GDM1 (cell line): ENCODE data around the gene CCDC182.

ENCODE experiments used
- DNase-seq: peaks from one replicate; lab custom pipeline; 2025; lab: John Stamatoyannopoulos, UW

The CCDC182 gene

GRCh38 chr17:57757735-57758134 is 12.6 kb upstream of the CCDC182 start:
- no peak for DNase-seq

DNA sequence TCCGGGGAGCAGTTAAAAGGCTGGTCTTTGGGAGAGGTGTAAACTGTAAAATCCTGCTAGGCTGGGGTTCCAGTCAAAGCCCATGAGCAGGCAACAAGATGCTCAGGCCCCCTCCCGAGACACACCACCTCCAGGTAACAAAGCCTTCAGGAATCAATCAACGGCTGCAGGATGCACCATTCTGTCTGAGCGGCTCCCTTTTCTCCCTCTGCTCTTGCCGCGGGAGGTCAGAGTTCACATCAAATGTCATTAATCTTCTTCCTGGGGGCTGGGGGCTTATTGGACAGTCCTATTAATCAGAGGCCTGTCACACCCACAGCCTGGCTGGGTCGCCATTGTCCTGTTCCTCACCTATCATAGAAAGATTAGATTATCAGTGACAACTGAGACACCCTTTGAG is 11.9 kb upstream of the CCDC182 start:
- no peak for DNase-seq

DNA sequence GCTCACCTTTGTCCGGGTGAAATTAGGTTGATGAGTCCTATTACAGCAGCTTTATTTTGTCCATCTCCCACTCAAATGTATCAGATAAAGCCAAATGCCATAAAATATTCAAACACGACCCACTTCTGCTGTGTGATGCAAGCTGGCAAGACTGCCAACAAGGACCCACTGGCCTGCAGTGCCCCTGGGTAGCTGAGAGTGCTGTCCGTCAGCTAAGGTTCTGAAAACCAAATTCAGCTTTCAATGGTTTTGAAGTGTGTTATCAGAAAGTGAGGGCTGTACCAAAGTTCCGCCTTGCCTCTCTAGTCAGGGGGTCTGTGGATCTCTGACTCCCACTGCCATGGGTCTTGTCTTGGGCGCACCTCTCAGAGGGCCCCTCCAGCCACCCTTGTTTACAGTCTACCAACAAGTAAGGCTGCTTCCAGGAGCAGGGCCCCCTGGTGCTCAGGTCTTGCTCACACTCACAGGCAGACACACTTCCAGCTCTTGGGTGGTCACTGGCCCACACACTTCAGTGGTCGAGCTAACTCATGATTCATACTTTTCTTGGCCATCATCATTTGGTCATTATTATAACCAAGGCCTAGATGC is 10.5 kb upstream of the CCDC182 start:
- no peak for DNase-seq

DNA sequence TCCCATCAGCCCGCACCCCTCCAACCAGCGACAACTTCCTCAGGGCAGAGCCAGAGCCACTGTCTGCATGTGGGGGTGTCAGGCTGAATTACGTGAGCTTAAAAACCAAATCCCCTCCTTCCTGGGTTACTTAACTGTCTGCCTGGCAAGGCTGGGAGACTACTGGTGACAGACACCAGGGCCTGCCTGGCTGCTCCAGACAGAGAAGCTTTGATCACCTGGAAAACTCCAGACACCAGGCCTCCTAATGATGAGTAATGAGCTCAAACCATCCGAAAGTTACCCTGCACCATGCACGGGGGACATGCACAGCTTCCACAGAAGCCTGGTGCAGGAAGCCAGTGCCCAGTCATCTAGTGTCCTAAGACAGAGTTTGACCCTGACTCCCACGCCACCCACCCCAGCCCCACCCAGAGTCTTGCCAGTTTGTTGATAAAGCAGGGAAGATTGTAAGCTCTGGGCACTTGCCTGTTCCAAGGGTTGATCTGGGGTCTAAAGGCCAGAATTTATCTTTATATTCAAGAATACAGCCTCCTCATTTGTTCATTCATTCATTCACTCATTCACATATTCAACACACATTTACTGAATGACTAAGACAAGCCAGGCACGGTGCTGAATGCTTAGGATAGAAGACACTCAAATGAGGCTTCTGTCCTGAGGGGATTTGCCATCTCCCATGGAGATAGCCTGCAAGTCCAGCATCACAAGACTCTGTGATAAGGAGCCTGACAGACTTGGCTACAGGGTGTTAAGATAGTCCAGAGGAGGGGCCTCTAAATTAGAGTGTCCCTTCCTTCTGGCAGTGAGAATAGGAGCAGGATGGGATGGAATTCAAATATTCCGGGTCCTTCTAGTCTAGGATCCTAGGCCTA is 7.2 kb upstream of the CCDC182 start:
- no peak for DNase-seq

GRCh38 chr17:57751348-57751971 is 6.4 kb upstream of the CCDC182 start:
- no peak for DNase-seq

DNA sequence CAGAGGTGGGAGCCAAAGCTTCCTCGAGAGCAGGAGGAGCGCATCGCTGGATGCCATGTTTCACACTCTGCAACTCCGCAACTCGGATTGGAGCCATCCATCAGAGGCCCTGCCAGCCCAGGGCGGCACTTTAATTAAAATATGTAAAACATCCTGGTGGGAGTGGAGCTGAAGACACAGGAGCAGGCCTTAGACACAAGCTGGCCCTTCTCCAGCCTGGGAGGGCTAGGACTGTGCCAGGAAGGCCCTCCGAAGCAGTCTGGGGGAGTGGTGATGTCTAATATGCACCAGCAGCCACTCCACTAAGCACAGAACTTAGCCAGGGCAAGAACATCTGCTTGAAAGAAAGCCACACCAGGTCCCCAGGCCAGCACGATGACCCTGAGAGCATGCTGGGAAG is 5.8 kb upstream of the CCDC182 start:
- no peak for DNase-seq

DNA sequence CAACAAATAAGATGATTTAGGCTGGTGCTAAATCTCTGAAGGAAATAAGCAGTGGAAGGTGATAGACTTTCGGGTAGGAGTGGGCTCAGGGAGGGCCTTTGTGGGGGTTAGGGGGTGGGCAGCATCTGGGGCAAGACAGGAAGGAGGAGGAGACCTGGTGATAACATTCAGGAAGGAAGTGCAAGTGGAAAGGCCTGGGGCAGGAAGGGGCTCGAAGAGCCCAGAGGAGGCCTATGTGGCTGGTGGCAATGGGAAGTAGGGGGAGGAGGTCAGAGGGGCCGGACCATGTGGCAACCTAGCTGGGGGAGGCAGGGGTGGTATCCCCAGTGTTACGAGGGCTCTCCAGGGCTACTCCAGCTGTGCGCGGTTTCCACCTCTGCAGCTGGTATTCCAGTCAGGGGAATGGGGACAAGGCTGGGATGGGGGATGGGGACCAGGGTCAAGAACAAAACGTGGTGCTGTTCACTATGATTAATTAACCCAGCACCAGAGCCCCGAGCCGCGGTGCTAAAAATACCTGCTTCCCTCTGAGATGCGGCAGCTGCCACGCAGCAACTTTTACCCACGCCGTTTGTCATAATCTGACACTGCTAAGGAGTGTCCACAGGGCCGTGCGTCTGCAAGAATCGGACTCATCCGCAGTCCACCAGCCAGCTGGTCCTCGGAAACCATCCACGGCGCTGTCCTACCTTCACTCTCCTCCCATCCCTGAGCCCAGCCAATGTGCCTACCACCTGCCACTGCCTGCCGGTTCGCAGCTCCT is 5.2 kb upstream of the CCDC182 start:
- DNase-seq, result peak; percentile 69

GRCh38 chr17:57749701-57750100 is 4.6 kb upstream of the CCDC182 start:
- no peak for DNase-seq

DNA sequence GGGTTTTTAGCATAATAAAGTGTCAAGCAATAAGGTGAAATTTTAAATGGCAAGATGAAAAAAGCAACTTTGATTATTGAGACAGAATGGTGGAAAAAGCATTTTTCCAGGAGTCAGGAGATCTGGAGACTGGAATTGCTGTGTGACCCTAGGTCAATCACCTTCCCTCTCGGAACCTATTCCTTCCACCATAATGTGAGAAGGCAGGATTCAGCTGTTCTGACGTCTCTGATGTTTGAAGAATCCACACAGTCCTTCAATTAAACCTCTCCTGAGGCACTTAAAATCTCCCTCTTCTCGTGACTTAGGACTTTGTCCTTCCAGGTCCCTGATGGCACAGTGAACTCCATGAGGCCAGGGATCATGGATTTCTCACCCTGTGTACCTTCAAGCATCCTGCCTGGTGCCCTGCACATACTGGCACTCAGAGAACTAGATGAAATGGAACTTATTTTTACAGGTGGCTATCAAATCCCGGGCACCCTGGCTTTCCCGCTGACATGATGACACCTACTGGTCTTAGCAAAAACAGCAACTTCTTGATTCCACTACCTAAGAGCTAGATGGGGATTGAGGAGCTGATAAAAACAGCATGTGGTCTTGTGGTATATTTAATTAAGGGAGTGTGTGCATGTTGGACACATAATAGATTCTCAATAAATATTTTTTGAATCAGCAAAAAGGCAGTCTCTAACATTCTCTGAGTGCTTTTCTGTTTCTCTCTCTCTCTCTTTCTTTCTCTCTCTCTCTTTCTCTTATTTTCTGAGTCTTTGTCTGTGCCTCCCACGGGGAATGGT is 2.3 kb upstream of the CCDC182 start:
- DNase-seq, result peak; percentile 57

- no peak for DNase-seq
Observed at GRCh38 chr17:57746221-57746620, 1.1 kb upstream of the CCDC182 start.

DNA sequence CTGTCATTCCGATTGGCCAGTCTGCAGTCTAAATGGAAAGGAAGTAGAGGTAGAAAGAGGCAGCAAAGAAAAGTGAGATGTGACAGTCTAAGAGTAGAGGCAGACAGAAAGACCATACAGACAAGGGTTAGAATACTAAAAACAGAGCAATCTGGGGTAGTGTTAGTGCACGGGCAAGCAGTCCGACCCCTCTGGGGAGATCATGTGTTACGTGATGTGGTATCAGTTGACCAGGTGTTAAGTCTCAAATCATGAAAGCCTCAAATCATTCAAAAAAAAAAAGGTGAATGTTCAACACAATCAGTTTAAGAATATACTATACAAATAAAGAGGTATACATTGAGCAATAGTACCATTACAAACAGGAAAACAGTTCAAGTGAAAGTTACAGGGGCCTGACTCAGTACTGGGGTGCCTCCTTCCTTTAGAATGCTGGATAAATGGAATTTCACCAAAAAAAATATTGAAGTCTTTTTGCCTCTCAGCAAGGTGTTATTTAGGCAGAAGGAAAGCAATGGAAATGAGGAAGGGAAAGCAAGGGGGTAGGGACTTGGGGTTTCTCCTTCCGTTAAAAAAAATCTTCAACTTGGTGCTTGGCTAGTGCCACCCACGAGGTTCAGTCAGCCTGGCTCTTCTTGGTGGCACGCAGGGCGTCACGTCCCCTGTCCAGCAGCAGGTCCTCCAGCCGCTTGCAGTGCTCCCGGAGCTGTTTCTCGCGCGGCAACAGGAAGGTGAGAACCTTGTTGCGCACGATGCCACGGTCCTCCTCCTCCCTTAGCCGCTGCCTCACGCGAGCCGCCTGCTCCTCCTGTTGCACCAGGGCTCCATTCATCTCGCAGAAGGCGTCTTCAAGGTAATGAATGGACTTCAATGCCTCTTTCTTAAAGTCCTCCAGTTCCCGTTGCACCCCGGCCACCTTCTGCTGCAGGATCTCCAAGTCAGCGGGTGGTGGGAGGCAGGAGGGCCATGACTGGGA is 616 bp downstream of the CCDC182 start:
- DNase-seq, result no peak

- no peak for DNase-seq
Observed at GRCh38 chr17:57740235-57740528, 4.9 kb downstream of the CCDC182 start.

DNA sequence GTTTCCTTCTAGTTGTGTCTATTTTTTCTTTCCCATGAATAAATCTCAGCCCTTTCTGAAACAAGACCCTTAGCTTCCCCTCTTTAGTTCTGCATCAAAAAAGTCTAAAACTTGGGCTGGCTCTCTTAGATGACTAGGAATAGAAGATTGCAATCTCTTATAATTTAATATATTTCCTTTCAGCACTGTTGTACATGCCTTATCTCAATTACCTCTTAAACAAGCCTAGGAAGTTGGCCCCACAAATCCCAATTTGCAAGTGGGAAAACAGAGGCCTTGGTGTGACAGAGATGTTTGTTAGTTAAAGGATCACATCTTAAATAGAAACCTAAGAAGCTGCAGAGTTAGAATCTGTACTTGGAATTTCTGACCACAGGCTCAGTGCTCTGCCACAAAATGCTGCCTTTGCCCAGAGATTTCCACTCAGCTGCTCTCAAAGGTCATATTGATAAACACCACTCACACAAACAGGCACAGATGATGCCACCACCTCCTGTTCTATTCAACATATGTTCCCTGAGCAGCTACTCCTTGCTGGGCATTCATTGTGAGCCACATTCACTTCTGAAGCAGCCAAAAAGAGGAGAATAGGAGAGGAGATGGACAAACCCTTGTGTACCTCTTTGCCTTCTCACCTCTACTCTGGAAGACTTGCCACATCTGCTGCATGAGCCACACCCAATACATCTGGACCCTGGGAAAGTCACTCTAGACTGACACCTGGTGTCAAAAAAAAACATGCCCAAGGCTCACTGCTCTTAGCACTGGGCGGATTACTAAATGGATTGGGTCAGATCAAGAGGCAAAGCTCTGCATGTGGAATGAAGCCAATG is 5.5 kb downstream of the CCDC182 start:
- DNase-seq, result peak; percentile 11

- no peak for DNase-seq
Observed at GRCh38 chr17:57737450-57737849, 7.6 kb downstream of the CCDC182 start.

- no peak for DNase-seq
Observed at GRCh38 chr17:57735707-57736106, 9.4 kb downstream of the CCDC182 start.

GRCh38 chr17:57735230-57735629 is 9.9 kb downstream of the CCDC182 start:
- no peak for DNase-seq

DNA sequence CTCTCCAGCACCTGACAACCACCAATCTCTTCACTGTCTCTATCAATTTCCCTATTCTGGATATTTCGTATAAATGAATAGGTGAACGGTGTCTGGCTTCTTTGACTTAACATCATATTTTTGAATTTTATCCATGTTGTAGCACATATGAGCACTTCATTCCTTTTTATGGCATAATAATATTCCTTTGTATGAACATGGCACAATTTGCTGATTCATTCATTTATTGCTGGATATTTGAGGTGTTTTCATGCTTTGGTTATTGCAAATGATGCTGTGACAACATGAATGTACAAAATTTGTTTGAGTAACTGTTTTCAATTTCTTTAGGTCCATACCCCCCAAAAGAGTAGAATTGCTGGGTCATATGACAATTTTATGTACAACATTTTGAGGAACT is 12.0 kb downstream of the CCDC182 start:
- DNase-seq, result no peak

DNA sequence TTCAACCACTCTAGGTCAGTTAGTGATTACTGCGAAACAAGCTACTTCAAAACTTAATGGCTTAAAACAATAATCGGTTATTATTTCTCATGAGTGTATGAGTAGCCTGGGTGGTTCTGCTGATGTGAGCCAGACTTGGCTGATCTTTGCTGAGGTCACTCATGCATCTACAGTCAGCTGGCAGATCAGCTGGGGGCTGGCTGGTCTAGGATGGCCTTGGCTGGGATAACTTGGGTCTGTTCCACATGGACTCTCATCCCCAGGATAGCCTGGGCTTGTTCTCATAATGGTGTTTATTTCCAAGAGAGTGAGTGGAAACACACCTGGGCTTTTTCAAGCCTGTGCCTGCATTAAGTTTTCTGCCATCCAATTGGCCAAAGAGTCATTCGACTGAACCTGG is 13.0 kb downstream of the CCDC182 start:
- DNase-seq, result no peak

- no peak for DNase-seq
Observed at GRCh38 chr17:57730026-57730701, 14.9 kb downstream of the CCDC182 start.
